Upper lobe of left lung (tissue), 6 donors: ENCODE measurements around the gene DCPS. TPM values are rescaled to one million over a fixed set of nuclear protein-coding genes. Genes with fewer than 3 reads are reported as not detected.

Experiments used
- ATAC-seq, 2 donors: fragments of 200-7000 bp; cut with Tn5 transposase; one replicate each; pipeline ENCODE4 v1.9.1; 2022; ENCODE audit warnings: mild to moderate bottlenecking in 2 of 2, moderate library complexity in 2 of 2; ENCODE audit not compliant: low FRiP score in 2 of 2
- DNase-seq, 2 donors: peaks; one replicate each; pipeline ENCODE4 v3.0.0-alpha.2; 2019 to 2020
- H3K27ac ChIP-seq, 4 donors: fragments of 200-600 bp; sonication (generic); one replicate each; pipeline ENCODE4 v1.5.1; 2016 to 2019
- H3K27me3 ChIP-seq, 4 donors: fragments of 200-600 bp; sonication (generic); one replicate each; pipeline ENCODE4 v1.5.1; 2017 to 2019
- H3K36me3 ChIP-seq, 4 donors: fragments of 200-600 bp; sonication (generic); one replicate each; pipeline ENCODE4 v1.5.1; 2016 to 2019
- H3K4me1 ChIP-seq, 4 donors: fragments of 200-600 bp; sonication (generic); one replicate each; pipeline ENCODE4 v1.5.1; 2018 to 2019
- H3K4me3 ChIP-seq, 4 donors: fragments of 200-600 bp; sonication (generic); one replicate each; pipeline ENCODE4 v1.5.1; 2017 to 2019; ENCODE audit warnings: mild to moderate bottlenecking in 2 of 4, moderate library complexity in 1 of 4
- H3K9me3 ChIP-seq, 4 donors: fragments of 200-600 bp; sonication (generic); one replicate each; pipeline ENCODE4 v1.5.1; 2018 to 2019
- EP300 ChIP-seq, 4 donors: sonication (generic); formaldehyde crosslinking; IDR thresholded peaks; one replicate each; pipeline ENCODE4 v1.5.1; 2017; ENCODE audit warnings: antibody characterized with exemption in 4 of 4, control low read depth in 2 of 4
- POLR2A ChIP-seq, 4 donors: fragments of 450-650 bp; IDR thresholded peaks; one replicate each; pipeline ENCODE4 v1.5.1; 2016 to 2017; ENCODE audit warnings: antibody characterized with exemption in 4 of 4, mild to moderate bottlenecking in 2 of 4
- POLR2AphosphoS5 ChIP-seq, 2 donors: sonication (generic); formaldehyde crosslinking; IDR thresholded peaks; one replicate each; pipeline ENCODE4 v1.5.1; 2017; ENCODE audit warnings: antibody characterized with exemption in 2 of 2
- WGBS, 2 donors: methylation state at CpG; one replicate each; pipeline ENCODE4 v1.1.5; 2017 to 2018; 5-methylcytosine and 5-hydroxymethylcytosine counted together
- total RNA-seq, 6 donors: library from RNA; depleted of rRNA in 4 of 6; stranded (reverse); fragments of >200 nt in 4 of 6; gene quantifications; one replicate each; pipeline versions ENCODE4 v1.1.0 to v1.2.1, GENCODE V29; 2016 to 2021
- TF ChIP-seq, protein P1 (sequence below), 6 experiments: fragments of 450-650 bp in 4 of 6; fragments of 200-600 bp in 2 of 6; sonication (generic) in 2 of 6; IDR thresholded peaks; one replicate each; pipeline ENCODE4 v1.5.1; 2016 to 2019; ENCODE audit warnings: antibody characterized with exemption in 6 of 6
- donor health status: DM: no; HTN: no; CAD: no; lungs with moderate emphysema.
- donor health status: DM: no; HTN: yes; CAD: no; lungs with severe emphysema.

DCPS gene
- total RNA-seq, 6 donors from 2014 or later: 6.3 to 21.4 (median 14.1) TPM

DNA sequence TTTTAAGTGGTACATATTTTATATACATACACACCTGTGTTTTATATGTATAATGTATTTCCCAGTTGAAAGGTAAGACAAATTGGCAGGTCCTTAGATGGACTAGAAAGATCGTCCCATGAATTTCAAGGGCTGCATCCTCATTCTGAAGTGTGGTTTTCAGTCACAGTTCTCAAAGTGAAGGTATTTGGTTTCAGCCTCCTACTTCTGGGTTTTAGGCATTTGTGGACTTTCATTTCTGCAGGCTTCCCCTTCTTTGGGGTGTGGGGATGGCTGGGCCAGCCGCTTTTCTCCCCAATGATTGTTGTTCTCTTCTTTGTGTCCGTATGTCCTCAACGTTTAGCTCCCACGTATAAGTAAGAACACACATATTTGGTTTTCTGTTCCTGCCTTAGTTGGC is 10.0 kb downstream of the DCPS start:
- no peak for ATAC-seq
- Histone ChIP-seq H3K4me1 (peaks cover 27 to 30% (median 28%) of the 10 kb centered on the region in 4 donors), H3K27me3 (no peaks in the 10 kb centered on the region), H3K36me3 (peaks cover 0 to 7% (median 0%) of the 10 kb centered on the region in 4 donors), H3K9me3 (no peaks in the 10 kb centered on the region), H3K4me3 (no peak overlapping the region), H3K27ac (no peak overlapping the region)
- 84 to 91% methylated on average over 5 of the region's 5 CpGs for WGBS, 2 donors
- no peak for DNase-seq
- TF ChIP-seq, protein P1, sequence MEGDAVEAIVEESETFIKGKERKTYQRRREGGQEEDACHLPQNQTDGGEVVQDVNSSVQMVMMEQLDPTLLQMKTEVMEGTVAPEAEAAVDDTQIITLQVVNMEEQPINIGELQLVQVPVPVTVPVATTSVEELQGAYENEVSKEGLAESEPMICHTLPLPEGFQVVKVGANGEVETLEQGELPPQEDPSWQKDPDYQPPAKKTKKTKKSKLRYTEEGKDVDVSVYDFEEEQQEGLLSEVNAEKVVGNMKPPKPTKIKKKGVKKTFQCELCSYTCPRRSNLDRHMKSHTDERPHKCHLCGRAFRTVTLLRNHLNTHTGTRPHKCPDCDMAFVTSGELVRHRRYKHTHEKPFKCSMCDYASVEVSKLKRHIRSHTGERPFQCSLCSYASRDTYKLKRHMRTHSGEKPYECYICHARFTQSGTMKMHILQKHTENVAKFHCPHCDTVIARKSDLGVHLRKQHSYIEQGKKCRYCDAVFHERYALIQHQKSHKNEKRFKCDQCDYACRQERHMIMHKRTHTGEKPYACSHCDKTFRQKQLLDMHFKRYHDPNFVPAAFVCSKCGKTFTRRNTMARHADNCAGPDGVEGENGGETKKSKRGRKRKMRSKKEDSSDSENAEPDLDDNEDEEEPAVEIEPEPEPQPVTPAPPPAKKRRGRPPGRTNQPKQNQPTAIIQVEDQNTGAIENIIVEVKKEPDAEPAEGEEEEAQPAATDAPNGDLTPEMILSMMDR (IDR thresholded peaks at IDR 0.05): no peak
- TF ChIP-seq EP300 (IDR thresholded peaks at IDR 0.05): no peak
- no peak for TF ChIP-seq POLR2AphosphoS5 (IDR thresholded peaks at IDR 0.05)
- TF ChIP-seq POLR2A (IDR thresholded peaks at IDR 0.05): no peak

DNA sequence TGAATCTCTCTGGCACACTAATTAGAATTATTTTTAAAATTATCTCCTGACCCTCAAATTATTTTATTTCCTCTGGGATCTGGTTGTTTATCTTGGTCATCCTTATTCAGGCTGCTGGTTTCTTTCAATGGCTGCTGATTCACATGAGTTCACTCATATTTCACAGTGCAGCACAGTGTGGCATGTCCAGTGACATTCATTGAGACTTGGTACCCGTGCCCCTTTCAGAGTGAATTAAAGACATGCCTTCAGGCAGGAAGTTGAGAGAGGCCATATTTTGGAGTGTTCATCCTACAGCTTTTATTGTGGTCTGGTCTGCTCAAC is 13.5 kb downstream of the DCPS start:
- DNase-seq (no peak), ATAC-seq (no peak)
- H3K4me1 ChIP-seq: peaks cover 22 to 33% (median 25%) of the 10 kb centered on the region in 4 donors
- peak overlapping the region in 3 of 4 donors; percentile 73 to 87 (median 76) for H3K27ac ChIP-seq
- peaks cover 0 to 6% (median 0%) of the 10 kb centered on the region in 4 donors for H3K36me3 ChIP-seq
- H3K4me3 ChIP-seq: no peak overlapping the region
- no peak for TF ChIP-seq EP300 (IDR thresholded peaks at IDR 0.05)
- TF ChIP-seq POLR2AphosphoS5 (IDR thresholded peaks at IDR 0.05): no peak
- no peak for TF ChIP-seq POLR2A (IDR thresholded peaks at IDR 0.05)
- TF ChIP-seq, protein P1 (IDR thresholded peaks at IDR 0.05): no peak
- H3K9me3 ChIP-seq: no peaks in the 10 kb centered on the region
- H3K27me3 ChIP-seq: no peaks in the 10 kb centered on the region
- WGBS, 2 donors: 40 to 50% methylated on average over 1 of the region's 1 CpG

DNA sequence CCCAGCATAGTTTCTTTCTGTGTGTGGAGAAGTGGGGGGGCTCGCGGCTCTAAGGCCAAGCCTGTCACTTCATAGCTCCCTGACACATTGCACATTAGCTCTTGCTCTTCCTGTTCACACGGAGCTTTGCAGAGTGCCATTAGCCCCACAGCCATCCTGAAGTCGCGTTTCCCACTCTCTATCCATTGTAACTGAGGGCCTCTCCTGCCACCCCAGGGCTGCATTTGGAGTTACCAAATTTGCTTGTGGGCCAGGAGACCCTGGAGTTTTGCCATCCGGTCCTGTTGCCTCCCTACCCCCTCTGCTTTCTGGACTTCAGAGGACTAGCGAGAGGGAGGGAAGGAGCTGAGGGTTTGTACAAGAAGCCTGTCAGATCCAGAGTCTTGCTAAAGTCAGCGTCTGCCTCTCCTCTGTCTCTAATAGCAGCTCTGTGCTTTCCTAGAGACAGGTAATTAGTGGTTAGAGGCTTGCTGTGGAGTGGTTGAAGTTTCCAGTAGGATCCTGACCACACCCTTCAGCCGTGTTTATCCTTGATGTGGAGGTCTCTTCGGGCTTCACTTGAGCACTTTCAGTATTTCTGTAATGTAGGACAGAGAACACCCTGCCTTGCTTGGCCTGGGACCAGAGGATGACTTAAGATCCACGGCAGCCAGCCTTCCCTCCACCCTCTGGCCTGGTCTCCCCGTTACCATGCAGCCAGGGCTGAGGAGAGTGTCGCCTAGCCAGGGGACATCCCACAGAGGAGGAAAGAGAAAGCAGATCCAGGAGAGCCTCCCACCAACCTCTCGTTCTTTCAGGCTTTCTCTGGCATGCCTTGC is 14.1 kb downstream of the DCPS start:
- H3K27me3 ChIP-seq: no peaks in the 10 kb centered on the region
- peak overlapping the region in 1 of 4 donors; percentile 18 for H3K4me3 ChIP-seq
- peak overlapping the region; percentile 73 to 87 (median 78) for H3K27ac ChIP-seq
- peaks cover 22 to 33% (median 25%) of the 10 kb centered on the region in 4 donors for H3K4me1 ChIP-seq
- WGBS, 2 donors: 36 to 47% methylated on average over 7 to 14 of the region's 14 CpGs
- peaks cover 0 to under 1% (median 0%) of the 10 kb centered on the region in 4 donors for H3K36me3 ChIP-seq
- DNase-seq: no peak
- TF ChIP-seq POLR2AphosphoS5 (IDR thresholded peaks at IDR 0.05) (peak in 1 of 2 donors; percentile 9), POLR2A (IDR thresholded peaks at IDR 0.05) (no peak)
- TF ChIP-seq, protein P1 (IDR thresholded peaks at IDR 0.05): no peak
- peak; percentile 86 to 94 for ATAC-seq
- no peaks in the 10 kb centered on the region for H3K9me3 ChIP-seq

DNA sequence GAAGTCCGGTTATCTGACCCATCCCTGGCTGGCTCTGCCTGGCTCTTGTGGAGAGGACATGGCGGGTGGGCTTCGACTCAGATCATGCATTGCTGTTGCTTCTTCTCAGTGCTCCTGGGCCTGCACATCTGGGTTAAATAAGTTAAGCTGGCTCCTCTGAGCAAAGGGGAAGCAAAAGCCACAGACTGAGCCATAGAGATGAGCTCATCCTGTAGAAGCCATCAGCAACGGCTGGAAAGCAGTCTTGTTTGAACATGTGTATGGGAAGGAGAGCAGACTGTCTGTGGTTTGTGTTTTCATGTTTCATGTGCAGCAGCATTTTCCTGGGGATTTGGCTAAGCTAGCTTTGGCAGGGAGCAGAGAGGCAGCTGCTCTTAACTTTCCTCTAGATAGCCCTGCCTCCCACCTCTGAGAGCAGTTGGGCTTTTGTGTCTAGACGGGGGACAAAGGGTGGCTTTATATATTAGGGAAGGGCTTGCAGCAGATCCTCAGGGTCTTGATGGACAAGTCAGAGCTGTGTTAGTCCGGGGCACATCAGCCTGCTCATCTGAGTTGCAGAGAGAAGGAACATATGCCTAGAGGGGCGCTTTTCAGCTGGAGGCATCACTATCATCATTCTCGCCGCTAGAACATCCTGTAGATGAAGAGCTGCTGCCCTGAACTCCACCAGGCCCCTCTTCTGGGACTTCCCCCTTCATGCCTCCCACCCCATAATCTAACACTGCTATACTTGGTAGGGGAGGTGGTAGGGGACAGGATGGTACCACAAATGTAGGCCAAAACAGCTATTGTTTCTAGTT is 14.9 kb downstream of the DCPS start:
- peak in 1 of 2 donors; percentile 59 for DNase-seq
- no peaks in the 10 kb centered on the region for H3K27me3 ChIP-seq
- 46 to 62% methylated on average over 3 to 9 of the region's 9 CpGs for WGBS, 2 donors
- TF ChIP-seq POLR2A (IDR thresholded peaks at IDR 0.05): peak in 1 of 4 donors; percentile 6
- TF ChIP-seq POLR2AphosphoS5 (IDR thresholded peaks at IDR 0.05): no peak
- no peak for TF ChIP-seq EP300 (IDR thresholded peaks at IDR 0.05)
- ATAC-seq: peak; percentile 89 to 96
- H3K4me3 ChIP-seq: peak overlapping the region in 1 of 4 donors; percentile 18
- H3K27ac ChIP-seq: peak overlapping the region; percentile 73 to 87 (median 78)
- peaks cover 22 to 33% (median 25%) of the 10 kb centered on the region in 4 donors for H3K4me1 ChIP-seq
- H3K36me3 ChIP-seq: no peaks in the 10 kb centered on the region
- no peaks in the 10 kb centered on the region for H3K9me3 ChIP-seq

DNA sequence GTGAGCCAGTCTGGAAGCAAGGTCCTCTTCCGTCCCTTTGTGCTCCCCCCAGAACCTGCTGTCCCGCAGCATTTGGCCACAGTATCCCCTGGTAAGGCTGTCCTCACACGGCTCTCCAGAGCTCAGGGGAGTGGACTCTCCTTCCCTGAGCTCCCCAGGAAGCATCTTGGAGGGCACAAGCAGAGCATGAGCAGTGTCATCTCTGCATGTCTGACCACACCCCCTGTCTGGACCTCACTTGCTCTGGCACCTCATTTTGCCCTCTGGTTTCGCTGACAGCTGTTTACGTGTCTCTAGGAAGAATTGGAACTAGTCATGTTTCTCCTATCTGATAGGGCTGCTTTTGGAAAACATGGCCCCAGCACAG is 15.5 kb downstream of the DCPS start:
- no peaks in the 10 kb centered on the region for H3K27me3 ChIP-seq
- H3K4me1 ChIP-seq: peaks cover 22 to 33% (median 25%) of the 10 kb centered on the region in 4 donors
- H3K27ac ChIP-seq: peak overlapping the region; percentile 73 to 87 (median 78)
- no peak overlapping the region for H3K4me3 ChIP-seq
- ATAC-seq (peak in 1 of 2 donors; percentile 4), DNase-seq (no peak)
- H3K36me3 ChIP-seq: peaks cover 0 to 4% (median 0%) of the 10 kb centered on the region in 4 donors
- 81 to 96% methylated on average over 3 to 5 of the region's 5 CpGs for WGBS, 2 donors
- TF ChIP-seq EP300 (IDR thresholded peaks at IDR 0.05) (no peak), POLR2AphosphoS5 (IDR thresholded peaks at IDR 0.05) (no peak), POLR2A (IDR thresholded peaks at IDR 0.05) (no peak)
- TF ChIP-seq, protein P1 (IDR thresholded peaks at IDR 0.05): no peak
- H3K9me3 ChIP-seq: no peaks in the 10 kb centered on the region
